Stomach (tissue), 9 donors: ENCODE data around the gene ATP8A2. TPM values are rescaled to one million over a fixed set of nuclear protein-coding genes. Genes with fewer than 3 reads are reported as not detected.
A peak's percentile ranks its signal among the peaks of the same experiment; 100 is the strongest.

Experiments used
- DNase-seq, 2 donors: peaks; one replicate each; pipeline versions ENCODE4 v3.0.0 to v3.0.0-alpha.2; 2013 to 2019
- H3K27ac ChIP-seq, 5 donors: fragments of 200-600 bp in 4 of 5; sonication (generic) in 4 of 5; one replicate each; pipeline ENCODE4 v1.5.1; 2013 to 2019; ENCODE audit warnings: mild to moderate bottlenecking in 1 of 5, moderate library complexity in 1 of 5
- H3K27me3 ChIP-seq, 3 donors: fragments of 200-600 bp; sonication (generic); one replicate each; pipeline ENCODE4 v1.5.1; 2017 to 2019; ENCODE audit warnings: mixed run types in 1 of 3
- H3K36me3 ChIP-seq, 4 donors: fragments of 200-600 bp; sonication (generic); 1 replicate in 3 of 4; 2 replicates in 1 of 4; pipeline ENCODE4 v1.5.1; 2016 to 2019
- H3K4me1 ChIP-seq, 4 donors: fragments of 200-600 bp; sonication (generic); one replicate each; pipeline ENCODE4 v1.5.1; 2016 to 2019
- H3K4me3 ChIP-seq, 4 donors: fragments of 200-600 bp; sonication (generic) in 3 of 4; one replicate each; pipeline ENCODE4 v1.5.1; 2016 to 2019; ENCODE audit warnings: mild to moderate bottlenecking in 1 of 4
- H3K9me3 ChIP-seq, 4 donors: fragments of 200-600 bp; sonication (generic); one replicate each; pipeline ENCODE4 v1.5.1; 2016 to 2019
- CTCF ChIP-seq, 7 experiments: fragments of 450-650 bp in 4 of 7; fragments of 200-600 bp in 3 of 7; sonication (generic) in 3 of 7; IDR thresholded peaks; one replicate each; pipeline ENCODE4 v1.5.1; 2016 to 2019; ENCODE audit warnings: antibody characterized with exemption in 7 of 7, control low read depth in 2 of 7, mild to moderate bottlenecking in 1 of 7
- EP300 ChIP-seq: sonication (generic); formaldehyde crosslinking; IDR thresholded peaks from one replicate; pipeline ENCODE4 v1.6.1; 2017; ENCODE audit warnings: antibody characterized with exemption
- POLR2A ChIP-seq, 4 donors: fragments of 450-650 bp; IDR thresholded peaks; one replicate each; pipeline ENCODE4 v1.6.1; 2016; ENCODE audit warnings: antibody characterized with exemption in 4 of 4, control low read depth in 2 of 4, mild to moderate bottlenecking in 1 of 4, moderate library complexity in 1 of 4
- POLR2AphosphoS5 ChIP-seq, 3 donors: sonication (generic); formaldehyde crosslinking; IDR thresholded peaks; one replicate each; pipeline ENCODE4 v1.6.1; 2016; ENCODE audit warnings: antibody characterized with exemption in 3 of 3
- WGBS, 5 donors: extraction: QIAGEN DNeasy Blood & Tissue Kit in 3 of 5; methylation state at CpG; one replicate each; pipeline versions ENCODE4 v1.1.5 to v1.1.7; 2013 to 2018; 5-methylcytosine and 5-hydroxymethylcytosine counted together
- intact Hi-C: fragments of 100-400 bp; cut with DNase I; formaldehyde crosslinking; loops from one replicate; pipeline ENCODE4 v1.15.1; 2023; ENCODE audit warnings: low total_unique reads
- polyA plus RNA-seq, 3 donors: library from polyadenylated mRNA; stranded (reverse); fragments of 200-250 nt; gene quantifications; one replicate each; pipeline ENCODE4 v1.2.3, GENCODE V29; 2013
- total RNA-seq, 5 donors: library from RNA; depleted of rRNA; stranded (reverse); fragments of >200 nt; gene quantifications; one replicate each; pipeline versions ENCODE4 v1.1.0 to v1.2.3, GENCODE V29; 2014 to 2016
- donor health status: healthy with polysubstance abuse.
- donor health status: Bipolar disorder and iron deficiency.
- donor health status: healthy.

ATP8A2 gene
- total and polyA plus RNA-seq, 8 donors, result 0.12 to 3.5 (median 0.20) TPM; not detected in 3

GRCh38 chr13:25677956-25678355 lies 306.2 kb downstream of the ATP8A2 start:
- Histone ChIP-seq H3K4me3 (no peak overlapping the region), H3K4me1 (peaks cover 0 to 13% (median 8%) of the 10 kb centered on the region in 4 donors), H3K36me3 (no peaks in the 10 kb centered on the region), H3K9me3 (no peaks in the 10 kb centered on the region), H3K27ac (peak overlapping the region in 1 of 5 donors; percentile 1), H3K27me3 (no peaks in the 10 kb centered on the region)
- TF ChIP-seq POLR2A (IDR thresholded peaks at IDR 0.05), result no peak
- no peak for TF ChIP-seq EP300
- TF ChIP-seq CTCF (IDR thresholded peaks at IDR 0.05), result no peak
- no peak for TF ChIP-seq POLR2AphosphoS5 (IDR thresholded peaks at IDR 0.05)
- intact Hi-C loops, result no loop called here
- DNase-seq, result no peak
- WGBS, 5 donors, result 63 to 77% (median 65%) methylated on average over 2 of the region's 2 CpGs

GRCh38 chr13:25678398-25678797 lies 306.6 kb downstream of the ATP8A2 start:
- DNase-seq, result peak; percentile 45 to 81
- H3K4me1 ChIP-seq, result peaks cover 0 to 16% (median 8%) of the 10 kb centered on the region in 4 donors
- no peaks in the 10 kb centered on the region for H3K27me3 ChIP-seq
- WGBS, 5 donors, result 18 to 64% (median 52%) methylated on average over 2 of the region's 2 CpGs
- peak overlapping the region in 2 of 5 donors; percentile 1 to 23 for H3K27ac ChIP-seq
- no peak overlapping the region for H3K4me3 ChIP-seq
- no peaks in the 10 kb centered on the region for H3K36me3 ChIP-seq
- no peaks in the 10 kb centered on the region for H3K9me3 ChIP-seq
- TF ChIP-seq CTCF (IDR thresholded peaks at IDR 0.05), result peak in 4 of 7 experiments; percentile 15 to 59 (median 37)
- no peak for TF ChIP-seq EP300
- TF ChIP-seq POLR2AphosphoS5 (IDR thresholded peaks at IDR 0.05), result peak in 1 of 3 donors; percentile 28
- intact Hi-C loops, result no loop called here

DNA sequence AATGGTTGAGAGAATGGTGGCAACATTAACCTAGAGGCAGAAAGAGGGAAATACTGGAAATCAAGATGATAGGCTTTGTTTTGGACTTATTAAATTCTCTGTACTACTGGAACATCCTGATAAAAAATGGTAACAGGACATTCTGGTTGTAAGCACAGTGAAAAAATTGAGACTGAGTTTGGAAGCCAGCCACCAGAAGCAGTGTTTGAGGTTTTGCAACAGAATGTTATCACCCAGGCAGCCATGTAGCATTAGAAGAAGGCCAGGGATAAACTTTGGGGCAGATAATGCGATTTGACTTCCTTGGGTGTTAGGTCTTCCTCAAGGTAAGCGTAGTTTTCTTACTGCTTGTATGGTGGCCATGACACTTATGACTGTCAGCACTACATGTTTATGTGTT lies 307.4 kb downstream of the ATP8A2 start:
- intact Hi-C loops, result no loop called here
- peak overlapping the region in 1 of 5 donors; percentile 23 for H3K27ac ChIP-seq
- no peaks in the 10 kb centered on the region for H3K36me3 ChIP-seq
- peaks cover 0 to 23% (median 9%) of the 10 kb centered on the region in 4 donors for H3K4me1 ChIP-seq
- H3K4me3 ChIP-seq, result no peak overlapping the region
- H3K9me3 ChIP-seq, result no peaks in the 10 kb centered on the region
- DNase-seq, result no peak
- H3K27me3 ChIP-seq, result no peaks in the 10 kb centered on the region
- TF ChIP-seq POLR2AphosphoS5 (IDR thresholded peaks at IDR 0.05) (no peak), EP300 (no peak), CTCF (IDR thresholded peaks at IDR 0.05) (no peak), POLR2A (IDR thresholded peaks at IDR 0.05) (no peak)
- 39 to 75% (median 62%) methylated on average over 2 of the region's 2 CpGs for WGBS, 5 donors

DNA sequence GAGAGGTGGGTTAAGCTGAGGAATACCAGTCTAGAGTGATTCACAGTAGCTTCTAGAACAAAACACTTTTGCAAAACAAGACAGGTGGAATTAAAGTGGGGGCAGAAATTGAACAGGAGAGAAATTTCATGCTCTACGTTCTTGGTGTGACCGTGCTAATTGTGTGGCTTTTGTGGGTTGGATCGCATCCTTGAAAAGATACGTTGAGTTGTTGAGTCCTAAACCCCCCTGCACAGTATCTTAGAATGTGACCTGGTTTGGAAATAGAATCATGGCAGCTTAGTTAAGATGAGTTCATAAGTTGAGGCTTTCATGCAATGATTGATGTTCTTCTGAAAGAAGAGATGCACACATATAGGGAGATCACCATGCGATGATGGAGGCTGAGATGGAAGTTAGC lies 308.2 kb downstream of the ATP8A2 start:
- H3K9me3 ChIP-seq, result no peaks in the 10 kb centered on the region
- TF ChIP-seq EP300 (no peak), POLR2A (IDR thresholded peaks at IDR 0.05) (no peak), POLR2AphosphoS5 (IDR thresholded peaks at IDR 0.05) (no peak), CTCF (IDR thresholded peaks at IDR 0.05) (no peak)
- no peak overlapping the region for H3K27ac ChIP-seq
- peaks cover 5 to 31% (median 14%) of the 10 kb centered on the region in 4 donors for H3K4me1 ChIP-seq
- DNase-seq, result no peak
- WGBS, 5 donors, result 79 to 93% (median 85%) methylated on average over 5 of the region's 5 CpGs
- no peak overlapping the region for H3K4me3 ChIP-seq
- no peaks in the 10 kb centered on the region for H3K36me3 ChIP-seq
- no peaks in the 10 kb centered on the region for H3K27me3 ChIP-seq
- intact Hi-C loops, result no loop called here
